ENCODE data around the gene GMPPA.

GMPPA gene

DNA sequence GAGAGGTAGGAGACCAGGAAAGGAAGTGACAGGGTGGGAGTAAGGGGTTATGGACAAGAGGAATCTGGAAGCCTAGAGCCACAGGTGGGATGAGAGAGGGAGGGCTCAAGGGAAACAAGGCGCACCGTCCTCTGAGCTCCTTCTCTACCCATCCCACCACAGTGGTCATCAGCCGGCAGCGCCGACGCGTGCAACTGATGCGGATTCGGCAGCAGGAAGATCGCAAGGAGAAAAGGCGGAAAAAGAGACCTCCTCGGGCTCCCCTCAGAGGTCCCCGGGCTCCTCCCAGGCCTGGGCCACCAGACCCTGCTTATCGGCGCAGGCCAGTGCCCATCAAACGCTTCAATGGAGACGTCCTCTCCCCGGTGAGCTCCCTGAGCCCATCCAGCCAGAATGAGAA, 50.3 kb downstream of the GMPPA start:
- H3K4me3 ChIP-seq (ENCODE audit: low read depth, low read length), result no peak overlapping the region
- TF ChIP-seq, protein P1, sequence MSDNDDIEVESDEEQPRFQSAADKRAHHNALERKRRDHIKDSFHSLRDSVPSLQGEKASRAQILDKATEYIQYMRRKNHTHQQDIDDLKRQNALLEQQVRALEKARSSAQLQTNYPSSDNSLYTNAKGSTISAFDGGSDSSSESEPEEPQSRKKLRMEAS (IDR thresholded peaks at IDR 0.05; ENCODE audit: low read depth, low read length), result no peak
- TF ChIP-seq POLR2A (IDR thresholded peaks at IDR 0.05; ENCODE audit: extremely low read depth, insufficient read length) (no peak), MYC (IDR thresholded peaks at IDR 0.05; ENCODE audit: low read depth, low read length) (no peak)
- TF ChIP-seq, protein P2, sequence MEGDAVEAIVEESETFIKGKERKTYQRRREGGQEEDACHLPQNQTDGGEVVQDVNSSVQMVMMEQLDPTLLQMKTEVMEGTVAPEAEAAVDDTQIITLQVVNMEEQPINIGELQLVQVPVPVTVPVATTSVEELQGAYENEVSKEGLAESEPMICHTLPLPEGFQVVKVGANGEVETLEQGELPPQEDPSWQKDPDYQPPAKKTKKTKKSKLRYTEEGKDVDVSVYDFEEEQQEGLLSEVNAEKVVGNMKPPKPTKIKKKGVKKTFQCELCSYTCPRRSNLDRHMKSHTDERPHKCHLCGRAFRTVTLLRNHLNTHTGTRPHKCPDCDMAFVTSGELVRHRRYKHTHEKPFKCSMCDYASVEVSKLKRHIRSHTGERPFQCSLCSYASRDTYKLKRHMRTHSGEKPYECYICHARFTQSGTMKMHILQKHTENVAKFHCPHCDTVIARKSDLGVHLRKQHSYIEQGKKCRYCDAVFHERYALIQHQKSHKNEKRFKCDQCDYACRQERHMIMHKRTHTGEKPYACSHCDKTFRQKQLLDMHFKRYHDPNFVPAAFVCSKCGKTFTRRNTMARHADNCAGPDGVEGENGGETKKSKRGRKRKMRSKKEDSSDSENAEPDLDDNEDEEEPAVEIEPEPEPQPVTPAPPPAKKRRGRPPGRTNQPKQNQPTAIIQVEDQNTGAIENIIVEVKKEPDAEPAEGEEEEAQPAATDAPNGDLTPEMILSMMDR (IDR thresholded peaks at IDR 0.05; ENCODE audit: low read depth, low read length), result no peak
- no peak for DNase-seq (ENCODE audit: low read depth)

DNA sequence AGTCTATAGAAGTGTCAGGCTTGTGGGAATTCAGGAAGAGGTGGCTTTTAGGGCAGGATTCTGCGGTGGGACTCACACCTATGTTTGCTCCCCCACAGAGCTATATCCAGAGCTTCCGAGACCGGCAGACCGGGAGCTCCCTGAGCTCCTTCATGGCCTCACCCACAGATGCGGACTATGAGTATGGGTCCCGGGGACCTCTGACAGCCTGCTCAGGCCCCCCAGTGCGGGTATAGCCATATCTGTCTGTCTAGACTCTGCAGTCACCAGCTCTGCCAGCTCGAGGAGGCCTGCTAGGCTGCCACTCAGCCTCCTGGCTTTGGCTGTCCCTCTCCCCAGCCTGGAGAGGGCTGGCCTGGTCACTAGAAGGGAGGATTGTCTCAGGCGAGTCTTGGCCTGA, 50.9 kb downstream of the GMPPA start:
- no peak overlapping the region for H3K4me3 ChIP-seq (ENCODE audit: low read depth, low read length)
- DNase-seq (ENCODE audit: low read depth), result no peak
- TF ChIP-seq, protein P2 (IDR thresholded peaks at IDR 0.05; ENCODE audit: low read depth, low read length), result no peak
- TF ChIP-seq MYC (IDR thresholded peaks at IDR 0.05; ENCODE audit: low read depth, low read length) (no peak), POLR2A (IDR thresholded peaks at IDR 0.05; ENCODE audit: extremely low read depth, insufficient read length) (no peak)
- TF ChIP-seq, protein P1 (IDR thresholded peaks at IDR 0.05; ENCODE audit: low read depth, low read length), result no peak

DNA sequence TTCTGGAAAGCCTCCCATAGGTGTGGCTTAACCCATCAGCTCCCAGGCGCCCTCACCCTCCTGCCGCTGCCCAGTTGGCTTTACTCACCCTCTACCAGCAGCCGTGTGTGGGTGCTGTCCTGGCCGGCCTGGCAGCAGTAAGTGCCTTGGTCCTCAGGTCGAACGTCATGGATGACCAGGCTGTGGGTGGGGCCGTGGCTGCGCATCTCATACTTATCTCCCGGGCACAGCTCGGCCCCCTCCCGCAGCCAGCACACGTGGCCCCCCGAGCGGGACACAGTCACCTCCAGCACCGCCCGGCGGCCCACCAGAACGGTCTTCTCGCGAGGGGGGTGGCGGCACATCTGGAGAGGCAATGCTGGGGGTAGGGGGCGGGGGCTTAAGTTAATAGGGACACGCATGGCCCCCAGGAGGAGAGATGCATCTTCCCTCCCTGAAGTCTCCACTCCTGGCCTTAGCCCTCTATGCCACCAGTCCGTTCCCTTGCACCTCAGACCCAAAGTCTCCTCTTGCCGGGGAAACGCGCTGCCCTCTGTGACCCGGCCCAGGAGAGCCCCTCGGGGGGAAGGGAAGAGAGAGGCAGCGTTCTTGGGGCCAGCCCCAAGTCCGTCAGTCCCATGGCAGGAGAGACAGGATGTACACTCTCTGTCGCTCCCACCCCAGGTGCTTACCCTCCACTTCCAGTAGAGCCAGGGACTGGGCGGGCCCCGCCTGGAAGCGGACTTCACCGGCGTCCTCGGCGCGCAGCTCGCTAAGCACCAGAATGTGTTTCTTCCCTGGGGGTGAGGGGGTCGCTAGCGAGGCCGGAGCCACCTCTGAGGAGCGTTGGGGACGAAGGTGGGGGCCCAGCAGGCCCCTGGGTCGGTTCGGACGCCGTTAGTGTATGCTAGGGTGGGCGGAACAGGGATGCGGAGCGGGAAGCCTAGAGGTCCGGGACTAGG, 53.0 kb downstream of the GMPPA start:
- TF ChIP-seq, protein P1 (IDR thresholded peaks at IDR 0.05; ENCODE audit: low read depth, low read length), result no peak
- TF ChIP-seq, protein P2 (IDR thresholded peaks at IDR 0.05; ENCODE audit: low read depth, low read length), result no peak
- TF ChIP-seq MYC (IDR thresholded peaks at IDR 0.05; ENCODE audit: low read depth, low read length), result no peak
- TF ChIP-seq POLR2A (IDR thresholded peaks at IDR 0.05; ENCODE audit: extremely low read depth, insufficient read length), result no peak
- H3K4me3 ChIP-seq (ENCODE audit: low read depth, low read length), result no peak overlapping the region
- no peak for DNase-seq (ENCODE audit: low read depth)

DNA sequence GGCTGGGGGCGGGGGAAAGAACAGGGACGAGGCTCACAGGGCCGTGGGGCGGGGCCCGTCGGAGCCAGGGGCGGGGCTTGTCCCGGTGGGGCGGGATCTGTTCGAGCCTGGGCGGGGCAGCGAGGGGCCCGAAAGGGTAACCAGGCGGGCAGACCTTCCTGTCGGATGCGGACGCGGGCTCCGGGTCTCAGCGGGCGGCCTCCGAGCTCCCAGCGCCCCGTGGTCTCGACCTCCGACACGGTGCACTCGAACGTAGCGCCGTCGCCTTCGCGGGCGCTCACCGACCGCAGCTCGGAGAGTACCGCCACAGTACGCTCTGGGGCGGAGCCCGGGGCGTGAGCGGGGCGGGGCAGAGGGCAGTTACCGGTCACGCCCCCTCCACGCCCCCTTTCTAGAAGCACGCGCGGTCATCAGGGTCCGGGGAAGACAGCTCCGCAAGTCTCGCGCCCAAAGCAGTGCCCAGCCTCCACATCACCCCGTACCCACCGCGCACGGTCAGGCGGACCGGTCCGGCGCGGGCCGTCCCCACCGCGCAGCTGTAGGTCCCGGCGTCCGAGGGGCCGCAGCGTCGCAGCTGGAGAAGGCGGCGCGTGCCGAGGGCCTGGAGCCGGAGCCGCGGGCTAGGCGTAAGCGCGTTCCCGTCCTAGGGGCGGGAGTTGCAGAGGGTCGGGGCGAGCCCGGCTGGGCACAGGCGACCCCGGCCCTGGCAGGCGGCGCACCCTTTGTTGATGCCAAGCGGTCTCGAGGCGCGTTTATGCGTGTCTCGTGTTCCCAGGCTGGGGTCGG, 53.9 kb downstream of the GMPPA start:
- no peak overlapping the region for H3K4me3 ChIP-seq (ENCODE audit: low read depth, low read length)
- no peak for DNase-seq (ENCODE audit: low read depth)
- TF ChIP-seq MYC (IDR thresholded peaks at IDR 0.05; ENCODE audit: low read depth, low read length) (no peak), POLR2A (IDR thresholded peaks at IDR 0.05; ENCODE audit: extremely low read depth, insufficient read length) (no peak)
- TF ChIP-seq, protein P1 (IDR thresholded peaks at IDR 0.05; ENCODE audit: low read depth, low read length), result no peak
- TF ChIP-seq, protein P2 (IDR thresholded peaks at IDR 0.05; ENCODE audit: low read depth, low read length), result no peak

DNA sequence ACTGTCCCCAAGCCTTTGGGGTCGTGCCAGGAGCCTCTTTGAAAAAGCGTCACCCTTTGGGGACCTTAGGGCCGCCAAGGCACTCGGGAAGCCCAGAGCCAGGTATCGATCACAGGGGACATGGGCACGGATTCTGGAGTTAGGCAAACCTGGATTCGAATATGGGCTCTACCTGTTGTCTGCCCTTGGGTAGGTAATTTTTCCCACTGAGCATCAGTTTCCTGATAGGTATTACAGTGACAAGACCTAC, 54.4 kb downstream of the GMPPA start:
- no peak for DNase-seq (ENCODE audit: low read depth)
- no peak overlapping the region for H3K4me3 ChIP-seq (ENCODE audit: low read depth, low read length)
- TF ChIP-seq, protein P1 (IDR thresholded peaks at IDR 0.05; ENCODE audit: low read depth, low read length), result no peak
- TF ChIP-seq, protein P2 (IDR thresholded peaks at IDR 0.05; ENCODE audit: low read depth, low read length), result no peak
- TF ChIP-seq POLR2A (IDR thresholded peaks at IDR 0.05; ENCODE audit: extremely low read depth, insufficient read length) (no peak), MYC (IDR thresholded peaks at IDR 0.05; ENCODE audit: low read depth, low read length) (no peak)
